ENCODE data around the gene PGF.
"Not testable (repeated sequence)": the region's sequence is repeated elsewhere in the genome, so short reads cannot be mapped to it uniquely, and the experiment has no call there.

The PGF gene

GRCh38 chr14:74955229-74956026 is at the start of gene PGF:
TSS of gene PGF (minus strand) at chr14:74955597. CDS start at chr14:74955242, 355 bp downstream.
- no peak for FAIRE-seq
- no peak for DNase-seq (ENCODE audit: extremely low spot score, insufficient read length, low read depth)

DNA sequence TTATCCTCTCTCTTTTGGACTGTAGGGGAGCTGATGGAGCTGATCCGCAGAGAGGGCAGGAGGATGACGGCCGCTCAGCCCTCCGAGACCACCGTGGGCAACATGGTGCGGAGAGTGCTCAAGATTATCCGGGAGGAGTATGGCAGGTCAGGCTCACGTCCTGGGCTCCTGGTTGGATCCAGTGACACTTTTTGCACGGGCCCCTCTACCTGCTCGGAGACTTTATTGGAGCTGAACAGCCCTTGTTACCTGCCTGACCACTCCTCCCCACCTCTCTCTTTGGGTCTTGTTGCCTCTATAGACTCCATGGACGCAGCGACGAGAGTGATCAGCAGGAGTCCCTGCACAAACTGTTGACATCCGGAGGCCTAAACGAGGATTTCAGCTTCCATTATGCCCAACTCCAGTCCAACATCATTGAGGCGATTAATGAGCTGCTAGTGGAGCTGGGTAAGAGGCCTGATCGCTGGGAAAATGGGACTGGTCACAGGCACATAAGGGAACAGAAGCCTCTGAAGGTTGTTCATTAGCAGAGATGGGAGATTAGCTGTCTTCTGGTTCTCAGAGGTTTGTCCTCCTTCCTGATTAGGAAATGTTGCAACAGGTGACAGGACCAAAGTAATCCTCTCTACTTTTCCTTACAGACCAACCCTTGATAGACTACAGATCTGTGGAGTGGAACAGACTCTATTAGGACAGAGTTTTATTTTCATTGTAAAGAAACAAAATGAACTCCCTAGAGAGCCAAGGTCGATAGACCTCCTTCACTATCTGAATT is 48.0 kb upstream of the PGF start:
- FAIRE-seq, result no peak
- DNase-seq (ENCODE audit: extremely low spot score, insufficient read length, low read depth), result no peak

DNA sequence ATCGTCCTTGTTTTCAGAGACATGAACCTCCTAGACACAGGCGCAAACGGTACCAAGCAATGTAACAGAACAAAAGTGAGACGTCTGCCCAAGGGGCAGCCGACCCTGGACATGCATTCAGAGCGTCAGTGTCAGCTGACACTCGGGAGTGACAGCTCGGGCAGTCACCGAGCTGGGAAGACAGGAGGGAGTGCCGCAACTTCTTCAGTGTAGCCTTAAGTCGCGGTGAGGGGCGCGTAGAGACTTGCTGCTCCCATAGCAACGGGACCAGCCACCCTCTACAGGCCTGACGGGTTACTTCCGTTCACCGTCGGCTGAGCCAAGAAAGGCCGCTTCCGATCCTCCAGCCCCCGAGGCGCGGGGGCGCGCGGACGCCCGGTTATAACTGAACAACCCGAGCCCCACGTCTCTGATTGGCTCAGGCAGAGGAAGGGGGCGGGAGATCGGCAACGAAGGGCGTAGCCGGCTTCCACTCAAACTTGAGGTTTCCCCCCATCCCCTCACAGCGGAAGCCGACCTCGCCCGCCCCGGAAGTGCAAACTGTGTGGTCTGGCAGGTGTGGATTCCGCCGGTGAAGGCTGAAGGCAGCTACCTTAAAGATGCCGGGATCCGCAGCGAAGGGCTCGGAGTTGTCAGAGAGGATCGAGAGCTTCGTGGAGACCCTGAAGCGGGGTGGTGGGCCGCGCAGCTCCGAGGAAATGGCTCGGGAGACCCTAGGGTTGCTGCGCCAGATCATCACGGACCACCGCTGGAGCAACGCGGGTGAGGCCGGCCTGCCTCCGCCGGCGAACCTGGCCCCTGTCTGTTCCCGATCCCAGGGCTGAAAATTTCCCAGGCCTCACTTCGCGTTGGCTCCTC is 47.2 kb upstream of the PGF start, which contains the start of gene EIF2B2:
EIF2B2 (plus strand) TSS at position 530 of the 858 bp plus-strand sequence; CDS start at position 600, 70 bp downstream.
- FAIRE-seq (peak; percentile 97), DNase-seq (ENCODE audit: extremely low spot score, insufficient read length, low read depth) (peak; percentile 89)

DNA sequence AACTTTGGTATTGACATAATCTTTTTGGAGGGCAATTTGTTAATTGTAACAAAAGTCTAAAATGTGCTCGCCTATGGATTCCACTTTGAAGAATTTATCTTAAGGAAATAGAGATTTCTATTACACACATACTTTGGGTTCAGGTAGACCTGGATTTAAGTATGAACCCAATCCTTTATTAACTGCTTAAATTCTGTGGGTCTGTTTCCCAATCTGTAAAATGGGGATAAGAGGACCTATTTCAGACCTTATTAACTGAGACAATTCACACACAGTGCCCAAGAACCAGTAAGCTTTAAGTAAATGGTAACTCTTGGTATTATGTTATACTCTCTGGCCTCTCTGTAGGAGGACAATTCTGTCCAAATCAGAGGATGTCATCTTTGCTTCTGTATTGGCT is 46.5 kb upstream of the PGF start:
- FAIRE-seq (no peak), DNase-seq (ENCODE audit: extremely low spot score, insufficient read length, low read depth) (no peak)

GRCh38 chr14:75001261-75001660 is 45.9 kb upstream of the PGF start:
- FAIRE-seq (no peak), DNase-seq (ENCODE audit: extremely low spot score, insufficient read length, low read depth) (no peak)

DNA sequence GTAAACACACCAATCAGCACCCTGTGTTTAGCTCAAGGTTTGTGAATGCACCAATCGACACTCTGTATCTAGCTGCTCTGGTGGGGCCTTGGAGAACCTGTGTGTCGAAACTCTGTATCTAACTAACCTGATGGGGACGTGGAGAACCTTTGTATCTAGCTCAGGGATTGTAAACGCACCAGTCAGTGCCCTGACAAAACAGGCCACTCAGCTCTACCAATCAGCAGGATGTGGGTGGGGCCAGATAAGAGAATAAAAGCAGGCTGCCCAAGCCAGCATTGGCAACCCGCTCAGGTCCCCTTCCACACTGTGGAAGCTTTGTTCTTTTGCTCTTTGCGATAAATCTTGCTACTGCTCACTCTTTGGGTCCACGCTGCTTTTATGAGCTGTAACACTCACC is 40.4 kb upstream of the PGF start:
- not testable (repeated sequence) for FAIRE-seq; DNase-seq (ENCODE audit: extremely low spot score, insufficient read length, low read depth)

GRCh38 chr14:74994182-74994581 is 38.8 kb upstream of the PGF start:
- not testable (repeated sequence) for DNase-seq (ENCODE audit: extremely low spot score, insufficient read length, low read depth); FAIRE-seq

- FAIRE-seq (no peak), DNase-seq (ENCODE audit: extremely low spot score, insufficient read length, low read depth) (no peak)
Measured at GRCh38 chr14:74988993-74989392, 33.6 kb upstream of the PGF start.

DNA sequence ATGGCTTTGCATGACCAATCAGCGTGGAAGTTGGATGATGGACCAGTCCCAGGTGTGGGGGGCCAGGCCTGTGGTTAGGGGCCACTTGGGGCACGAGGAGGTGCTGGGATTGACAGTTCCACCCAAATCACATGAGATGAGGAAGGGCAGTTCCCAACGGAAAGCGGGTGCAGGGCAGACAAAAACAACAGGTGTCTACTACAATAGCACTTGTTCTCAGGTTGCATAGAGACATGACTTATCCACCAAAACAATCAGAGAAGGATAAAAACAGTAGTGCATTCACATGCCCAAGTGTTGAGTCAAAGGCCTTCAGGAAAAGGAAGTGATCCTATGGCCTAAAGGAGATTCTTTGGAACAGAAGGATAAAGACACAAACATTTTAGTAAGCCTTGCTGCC is 32.7 kb upstream of the PGF start:
- FAIRE-seq (no peak), DNase-seq (ENCODE audit: extremely low spot score, insufficient read length, low read depth) (no peak)

- FAIRE-seq, result no peak
Measured at GRCh38 chr14:74985806-74986205, 30.4 kb upstream of the PGF start.

DNA sequence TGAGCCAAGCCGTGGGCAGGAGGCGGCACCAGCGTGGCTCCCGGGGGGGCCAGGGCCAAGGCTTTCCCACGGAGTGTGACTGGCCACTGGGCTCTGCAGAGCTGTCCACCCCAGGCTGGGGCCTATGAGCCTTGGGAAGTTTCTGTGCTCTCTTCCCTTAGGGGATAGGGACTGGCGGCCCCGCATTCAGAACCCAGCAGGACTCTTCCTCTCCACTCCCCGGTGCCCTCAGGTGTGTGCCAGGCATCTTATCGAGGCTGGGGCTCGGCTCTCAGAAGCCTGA is 29.6 kb upstream of the PGF start:
- FAIRE-seq (no peak), DNase-seq (ENCODE audit: extremely low spot score, insufficient read length, low read depth) (no peak)

More at GRCh38 chr14:74985806-74986205, 30.4 kb upstream of the PGF start:
- no peak for DNase-seq (ENCODE audit: extremely low spot score, insufficient read length, low read depth)

GRCh38 chr14:74984236-74985027 is 29.0 kb upstream of the PGF start:
- FAIRE-seq, result no peak
- no peak for DNase-seq (ENCODE audit: extremely low spot score, insufficient read length, low read depth)

DNA sequence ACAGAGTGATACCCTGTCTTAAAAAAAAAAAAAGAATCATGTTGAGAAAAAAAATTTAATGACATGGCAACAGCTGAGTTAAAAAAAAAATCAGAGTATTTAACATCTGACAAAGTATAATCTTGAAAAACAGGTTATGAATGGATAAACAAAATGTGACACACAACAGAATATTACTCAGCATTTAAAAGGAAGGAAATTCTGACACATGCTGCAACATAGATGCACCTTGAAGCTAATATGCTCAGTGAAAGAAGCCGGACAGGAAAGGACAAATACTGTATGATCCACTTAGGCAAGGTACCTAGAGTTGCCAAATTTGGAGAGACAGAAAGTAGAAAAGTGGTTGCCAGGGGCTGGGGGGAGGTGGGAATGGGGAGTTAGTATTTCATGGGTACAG is 27.9 kb upstream of the PGF start:
- DNase-seq (ENCODE audit: extremely low spot score, insufficient read length, low read depth), result no peak
- FAIRE-seq, result no peak

DNA sequence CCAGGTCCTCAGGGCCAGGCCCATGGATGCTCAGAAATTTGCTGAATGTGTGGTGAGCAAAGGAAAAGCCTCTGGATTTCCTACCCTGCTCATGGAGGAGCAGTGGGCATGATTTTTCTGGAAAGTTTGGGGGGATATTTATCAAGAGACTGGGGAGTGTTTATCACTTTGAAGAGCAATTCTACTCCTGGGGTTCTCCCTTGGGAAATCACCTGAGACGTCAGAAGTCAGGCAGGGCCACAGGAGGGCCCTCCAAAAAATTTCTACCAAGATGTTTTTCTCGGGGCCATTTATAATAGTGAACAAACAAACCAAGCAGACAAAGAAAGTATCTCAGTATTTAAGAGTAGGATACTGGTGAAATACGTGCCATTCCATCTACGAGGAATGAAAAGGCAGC is 27.3 kb upstream of the PGF start:
- FAIRE-seq (no peak), DNase-seq (ENCODE audit: extremely low spot score, insufficient read length, low read depth) (no peak)

GRCh38 chr14:74981833-74982232 is 26.4 kb upstream of the PGF start:
- no peak for FAIRE-seq
- DNase-seq (ENCODE audit: extremely low spot score, insufficient read length, low read depth), result no peak

GRCh38 chr14:74981462-74981782 is 26.0 kb upstream of the PGF start:
- DNase-seq (ENCODE audit: extremely low spot score, insufficient read length, low read depth) (no peak), FAIRE-seq (no peak)

DNA sequence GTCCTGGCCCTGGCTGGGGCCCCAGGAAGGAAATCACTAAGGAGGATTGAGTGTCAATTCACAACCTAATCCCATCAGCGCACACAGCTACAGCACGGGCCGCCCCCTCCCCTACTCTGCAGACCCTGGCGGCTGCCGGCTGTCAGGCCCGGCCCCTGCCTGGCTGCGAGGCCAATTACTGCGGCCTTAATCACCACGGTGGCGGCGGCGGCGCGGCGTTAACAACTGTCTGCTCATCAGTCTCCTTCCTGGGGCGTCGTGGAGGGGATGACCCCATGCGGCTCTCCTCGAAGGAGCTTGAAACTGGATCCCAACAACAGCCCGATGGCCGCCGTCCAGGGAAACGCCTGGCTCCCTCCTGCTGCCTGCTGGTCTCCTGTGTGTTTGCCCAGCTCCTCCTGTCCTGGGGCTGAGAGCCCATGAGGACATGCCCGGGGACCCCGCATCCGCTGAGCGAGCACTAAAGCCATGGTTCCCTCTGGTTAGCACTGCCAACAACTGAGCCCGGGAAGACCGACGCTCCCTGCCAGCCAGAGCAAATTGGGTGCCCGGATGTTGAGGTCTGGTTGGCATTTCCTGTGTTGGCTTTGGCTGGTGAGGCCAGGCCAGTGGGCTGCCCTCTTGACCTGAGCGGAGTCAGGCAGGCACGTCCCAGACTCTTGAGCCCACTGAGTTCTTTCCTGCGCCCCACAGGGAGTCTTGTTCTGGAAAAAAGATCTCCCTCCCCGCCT is 25.5 kb upstream of the PGF start:
- DNase-seq (ENCODE audit: extremely low spot score, insufficient read length, low read depth) (no peak), FAIRE-seq (no peak)

DNA sequence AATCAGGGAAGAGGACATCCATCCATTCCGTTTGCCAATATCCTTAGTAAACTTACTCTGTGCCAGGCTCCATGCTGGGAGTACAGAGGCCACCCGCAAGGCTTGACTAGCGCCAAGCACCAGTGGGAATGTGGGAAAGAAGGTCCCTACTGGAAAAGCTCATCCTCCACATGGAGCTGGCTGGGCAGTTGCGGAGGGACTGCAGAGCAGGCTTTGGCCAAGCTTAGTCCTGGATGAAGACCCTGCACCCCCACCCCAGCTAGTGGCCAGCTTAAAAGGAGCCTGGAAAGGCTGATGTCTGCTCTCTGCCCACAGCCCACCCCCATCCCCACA is 25.0 kb upstream of the PGF start:
- no peak for DNase-seq (ENCODE audit: extremely low spot score, insufficient read length, low read depth)

More for the DNA sequence above, 25.0 kb upstream of the PGF start:
- no peak for FAIRE-seq

Data from GM18507 (cell line).